Measurements from ENCODE around the gene VCL. TPM values are rescaled to one million over a fixed set of nuclear protein-coding genes. Genes with fewer than 3 reads are reported as not detected.
A peak's percentile ranks its signal among the peaks of the same experiment; 100 is the strongest.

VCL gene
- total RNA-seq, 1 experiment from 2014 or later = 495 TPM

DNA sequence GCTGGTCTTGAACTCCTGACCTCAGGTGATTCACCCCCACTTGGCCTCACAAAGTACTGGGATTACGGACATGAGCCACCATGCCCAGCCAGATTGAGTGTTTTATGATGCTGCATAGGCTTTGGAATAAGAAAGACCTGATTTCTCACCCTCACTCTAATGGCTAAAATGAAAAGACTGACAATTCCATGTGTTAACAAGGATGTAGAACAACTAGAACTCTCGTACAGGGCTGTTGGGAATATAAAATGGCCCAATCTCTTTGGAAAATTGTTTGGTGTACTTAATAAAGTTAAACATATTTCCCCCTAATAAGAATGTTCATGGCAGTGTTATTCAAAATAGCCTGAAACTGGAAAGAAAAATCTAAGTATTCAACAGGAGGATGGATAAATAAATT is 43.2 kb upstream of the VCL start:
- H3K27me3 ChIP-seq (ENCODE audit: control insufficient read depth, insufficient read depth, low read length) = no peaks in the 10 kb centered on the region
- H3K4me1 ChIP-seq (ENCODE audit: control insufficient read depth, insufficient read depth, low read length) = peaks cover 19% of the 10 kb centered on the region
- no peak for TF ChIP-seq TCF7L2 (IDR thresholded peaks at IDR 0.05; ENCODE audit: low read depth, low read length)
- TF ChIP-seq, protein P1, sequence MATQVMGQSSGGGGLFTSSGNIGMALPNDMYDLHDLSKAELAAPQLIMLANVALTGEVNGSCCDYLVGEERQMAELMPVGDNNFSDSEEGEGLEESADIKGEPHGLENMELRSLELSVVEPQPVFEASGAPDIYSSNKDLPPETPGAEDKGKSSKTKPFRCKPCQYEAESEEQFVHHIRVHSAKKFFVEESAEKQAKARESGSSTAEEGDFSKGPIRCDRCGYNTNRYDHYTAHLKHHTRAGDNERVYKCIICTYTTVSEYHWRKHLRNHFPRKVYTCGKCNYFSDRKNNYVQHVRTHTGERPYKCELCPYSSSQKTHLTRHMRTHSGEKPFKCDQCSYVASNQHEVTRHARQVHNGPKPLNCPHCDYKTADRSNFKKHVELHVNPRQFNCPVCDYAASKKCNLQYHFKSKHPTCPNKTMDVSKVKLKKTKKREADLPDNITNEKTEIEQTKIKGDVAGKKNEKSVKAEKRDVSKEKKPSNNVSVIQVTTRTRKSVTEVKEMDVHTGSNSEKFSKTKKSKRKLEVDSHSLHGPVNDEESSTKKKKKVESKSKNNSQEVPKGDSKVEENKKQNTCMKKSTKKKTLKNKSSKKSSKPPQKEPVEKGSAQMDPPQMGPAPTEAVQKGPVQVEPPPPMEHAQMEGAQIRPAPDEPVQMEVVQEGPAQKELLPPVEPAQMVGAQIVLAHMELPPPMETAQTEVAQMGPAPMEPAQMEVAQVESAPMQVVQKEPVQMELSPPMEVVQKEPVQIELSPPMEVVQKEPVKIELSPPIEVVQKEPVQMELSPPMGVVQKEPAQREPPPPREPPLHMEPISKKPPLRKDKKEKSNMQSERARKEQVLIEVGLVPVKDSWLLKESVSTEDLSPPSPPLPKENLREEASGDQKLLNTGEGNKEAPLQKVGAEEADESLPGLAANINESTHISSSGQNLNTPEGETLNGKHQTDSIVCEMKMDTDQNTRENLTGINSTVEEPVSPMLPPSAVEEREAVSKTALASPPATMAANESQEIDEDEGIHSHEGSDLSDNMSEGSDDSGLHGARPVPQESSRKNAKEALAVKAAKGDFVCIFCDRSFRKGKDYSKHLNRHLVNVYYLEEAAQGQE (IDR thresholded peaks at IDR 0.05; ENCODE audit: insufficient read depth in 1 of 2, low read depth in 2 of 2, low read length in 1 of 2) = no peak
- no peak for TF ChIP-seq CTCF (IDR thresholded peaks at IDR 0.05)
- TF ChIP-seq POLR2AphosphoS5 (IDR thresholded peaks at IDR 0.05; ENCODE audit: low read depth, low read length) = no peak
- no peak for TF ChIP-seq SIN3A (IDR thresholded peaks at IDR 0.05; ENCODE audit: borderline replicate concordance, insufficient read depth, low read depth, low read length)
- no peak overlapping the region for H3K27ac ChIP-seq (ENCODE audit: low read length)
- no peak for ATAC-seq
- in situ Hi-C loops (cut with HindIII; ENCODE audit: low pct_unique_long_range_greater_than_20kb, low sequenced_read_pairs) (no loop called here), intact Hi-C loops (cut with micrococcal nuclease; ENCODE audit: unreplicated experiment) (no loop called here)
- ChIA-PET POLR2A (no interaction called here), CTCF (no interaction called here)
- DNase-seq (ENCODE audit: low read depth, low spot score) = no peak
- no peak overlapping the region for H3K4me3 ChIP-seq (ENCODE audit: low read depth in 2 of 2, low read length in 2 of 2)
- H3K36me3 ChIP-seq (ENCODE audit: control insufficient read depth, insufficient read depth, low read length) = no peaks in the 10 kb centered on the region
- no peaks in the 10 kb centered on the region for H3K9me3 ChIP-seq (ENCODE audit: control insufficient read depth, insufficient read depth, low read depth, low read length)
- no TSS peak for BruUV-seq (replicated peaks)

DNA sequence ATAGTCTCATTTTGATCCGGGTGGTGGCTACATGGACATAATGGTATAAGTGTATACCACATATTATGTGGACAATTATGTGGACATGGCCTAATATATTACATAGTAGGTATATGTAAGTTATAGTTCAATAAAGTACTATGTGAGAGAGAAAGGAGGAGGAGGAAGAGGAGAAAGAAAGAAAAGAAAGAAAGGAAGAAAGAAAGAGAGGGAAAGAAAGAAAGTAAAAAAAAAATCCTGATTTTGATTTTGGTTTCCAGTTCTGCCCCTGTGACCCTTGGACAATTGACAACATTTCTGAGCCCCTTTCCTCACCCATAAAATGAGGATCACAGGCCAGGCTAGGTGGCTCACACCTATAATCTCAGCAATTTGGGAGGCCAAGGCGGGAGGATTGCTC is 42.2 kb upstream of the VCL start:
- no peak for DNase-seq (ENCODE audit: low read depth, low spot score)
- BruUV-seq (replicated peaks) = no TSS peak
- intact Hi-C loops (cut with micrococcal nuclease; ENCODE audit: unreplicated experiment) (no loop called here), in situ Hi-C loops (cut with HindIII; ENCODE audit: low pct_unique_long_range_greater_than_20kb, low sequenced_read_pairs) (no loop called here)
- TF ChIP-seq, protein P1 (IDR thresholded peaks at IDR 0.05; ENCODE audit: insufficient read depth in 1 of 2, low read depth in 2 of 2, low read length in 1 of 2) = no peak
- TF ChIP-seq CTCF (IDR thresholded peaks at IDR 0.05) (no peak), SIN3A (IDR thresholded peaks at IDR 0.05; ENCODE audit: borderline replicate concordance, insufficient read depth, low read depth, low read length) (no peak), TCF7L2 (IDR thresholded peaks at IDR 0.05; ENCODE audit: low read depth, low read length) (no peak), POLR2AphosphoS5 (IDR thresholded peaks at IDR 0.05; ENCODE audit: low read depth, low read length) (no peak)
- Histone ChIP-seq H3K4me3 (ENCODE audit: low read depth in 2 of 2, low read length in 2 of 2) (no peak overlapping the region), H3K9me3 (ENCODE audit: control insufficient read depth, insufficient read depth, low read depth, low read length) (no peaks in the 10 kb centered on the region), H3K27ac (ENCODE audit: low read length) (peak overlapping the region; percentile 70; the same call in 1 of the 2 replicates), H3K27me3 (ENCODE audit: control insufficient read depth, insufficient read depth, low read length) (no peaks in the 10 kb centered on the region), H3K36me3 (ENCODE audit: control insufficient read depth, insufficient read depth, low read length) (no peaks in the 10 kb centered on the region), H3K4me1 (ENCODE audit: control insufficient read depth, insufficient read depth, low read length) (peaks cover 24% of the 10 kb centered on the region)
- CTCF ChIA-PET = no interaction called here
- no peak for ATAC-seq
- POLR2A ChIA-PET = no interaction called here

All from Panc1 (cell line).